ENCODE measurements around the gene BMAL1. TPM values are rescaled to one million over a fixed set of nuclear protein-coding genes. Genes with fewer than 3 reads are reported as not detected.
"Not testable (repeated sequence)": the region's sequence is repeated elsewhere in the genome, so short reads cannot be mapped to it uniquely, and the experiment has no call there.

BMAL1 gene
- total RNA-seq, 1 experiment from 2014 or later = 3.8 TPM

- Histone ChIP-seq H3K4me3 (ENCODE audit: insufficient read depth, low read depth, low read length) (no peak overlapping the region), H3K27me3 (ENCODE audit: control insufficient read depth, insufficient read depth, low read length) (no peaks in the 10 kb centered on the region), H3K36me3 (replicated peaks; ENCODE audit: control insufficient read depth, insufficient read depth, low read length) (no peaks in the 10 kb centered on the region)
- DNase-seq = no peak
Measured at GRCh38 chr11:13252438-13252837, 25.2 kb upstream of the BMAL1 start.

GRCh38 chr11:13256216-13256615, 21.4 kb upstream of the BMAL1 start:
- no peak for DNase-seq
- no peak overlapping the region for H3K4me3 ChIP-seq (ENCODE audit: insufficient read depth, low read depth, low read length)

GRCh38 chr11:13258061-13258460, 19.5 kb upstream of the BMAL1 start:
- H3K4me3 ChIP-seq (ENCODE audit: insufficient read depth, low read depth, low read length); H3K27me3 ChIP-seq (ENCODE audit: control insufficient read depth, insufficient read depth, low read length); H3K36me3 ChIP-seq (replicated peaks; ENCODE audit: control insufficient read depth, insufficient read depth, low read length); DNase-seq: not testable (repeated sequence)

More at GRCh38 chr11:13256216-13256615, 21.4 kb upstream of the BMAL1 start:
- no peaks in the 10 kb centered on the region for H3K36me3 ChIP-seq (replicated peaks; ENCODE audit: control insufficient read depth, insufficient read depth, low read length)
- no peaks in the 10 kb centered on the region for H3K27me3 ChIP-seq (ENCODE audit: control insufficient read depth, insufficient read depth, low read length)

- Histone ChIP-seq H3K36me3 (replicated peaks; ENCODE audit: control insufficient read depth, insufficient read depth, low read length) (no peaks in the 10 kb centered on the region), H3K27me3 (ENCODE audit: control insufficient read depth, insufficient read depth, low read length) (no peaks in the 10 kb centered on the region), H3K4me3 (ENCODE audit: insufficient read depth, low read depth, low read length) (no peak overlapping the region)
- DNase-seq = no peak
Measured at GRCh38 chr11:13258855-13259254, 18.7 kb upstream of the BMAL1 start.

GRCh38 chr11:13259374-13259773, 18.2 kb upstream of the BMAL1 start:
- H3K27me3 ChIP-seq (ENCODE audit: control insufficient read depth, insufficient read depth, low read length) = no peaks in the 10 kb centered on the region
- DNase-seq = no peak
- H3K36me3 ChIP-seq (replicated peaks; ENCODE audit: control insufficient read depth, insufficient read depth, low read length) = no peaks in the 10 kb centered on the region
- no peak overlapping the region for H3K4me3 ChIP-seq (ENCODE audit: insufficient read depth, low read depth, low read length)

GRCh38 chr11:13260201-13260962, 17.2 kb upstream of the BMAL1 start:
- no peak for DNase-seq
- H3K36me3 ChIP-seq (replicated peaks; ENCODE audit: control insufficient read depth, insufficient read depth, low read length) = no peaks in the 10 kb centered on the region
- H3K27me3 ChIP-seq (ENCODE audit: control insufficient read depth, insufficient read depth, low read length) = no peaks in the 10 kb centered on the region
- no peak overlapping the region for H3K4me3 ChIP-seq (ENCODE audit: insufficient read depth, low read depth, low read length)

GRCh38 chr11:13260963-13261588, 16.5 kb upstream of the BMAL1 start:
- DNase-seq = no peak
- Histone ChIP-seq H3K4me3 (ENCODE audit: insufficient read depth, low read depth, low read length) (no peak overlapping the region), H3K36me3 (replicated peaks; ENCODE audit: control insufficient read depth, insufficient read depth, low read length) (no peaks in the 10 kb centered on the region), H3K27me3 (ENCODE audit: control insufficient read depth, insufficient read depth, low read length) (no peaks in the 10 kb centered on the region)

GRCh38 chr11:13261591-13262061, 16.0 kb upstream of the BMAL1 start:
- Histone ChIP-seq H3K27me3 (ENCODE audit: control insufficient read depth, insufficient read depth, low read length) (no peaks in the 10 kb centered on the region), H3K36me3 (replicated peaks; ENCODE audit: control insufficient read depth, insufficient read depth, low read length) (no peaks in the 10 kb centered on the region), H3K4me3 (ENCODE audit: insufficient read depth, low read depth, low read length) (no peak overlapping the region)
- no peak for DNase-seq

- Histone ChIP-seq H3K36me3 (replicated peaks; ENCODE audit: control insufficient read depth, insufficient read depth, low read length) (no peaks in the 10 kb centered on the region), H3K4me3 (ENCODE audit: insufficient read depth, low read depth, low read length) (no peak overlapping the region), H3K27me3 (ENCODE audit: control insufficient read depth, insufficient read depth, low read length) (no peaks in the 10 kb centered on the region)
- no peak for DNase-seq
Measured at GRCh38 chr11:13262096-13262495, 15.5 kb upstream of the BMAL1 start.

- Histone ChIP-seq H3K4me3 (ENCODE audit: insufficient read depth, low read depth, low read length) (no peak overlapping the region), H3K36me3 (replicated peaks; ENCODE audit: control insufficient read depth, insufficient read depth, low read length) (no peaks in the 10 kb centered on the region), H3K27me3 (ENCODE audit: control insufficient read depth, insufficient read depth, low read length) (peaks cover 5% of the 10 kb centered on the region)
- no peak for DNase-seq
Measured at GRCh38 chr11:13268791-13269190, 8.8 kb upstream of the BMAL1 start.

GRCh38 chr11:13269775-13270174, 7.8 kb upstream of the BMAL1 start:
- Histone ChIP-seq H3K36me3 (replicated peaks; ENCODE audit: control insufficient read depth, insufficient read depth, low read length) (no peaks in the 10 kb centered on the region), H3K27me3 (ENCODE audit: control insufficient read depth, insufficient read depth, low read length) (peaks cover 13% of the 10 kb centered on the region), H3K4me3 (ENCODE audit: insufficient read depth, low read depth, low read length) (no peak overlapping the region)
- no peak for DNase-seq

GRCh38 chr11:13271060-13271693, 6.4 kb upstream of the BMAL1 start:
- no peak overlapping the region for H3K4me3 ChIP-seq (ENCODE audit: insufficient read depth, low read depth, low read length)
- no peaks in the 10 kb centered on the region for H3K36me3 ChIP-seq (replicated peaks; ENCODE audit: control insufficient read depth, insufficient read depth, low read length)
- peaks cover 26% of the 10 kb centered on the region for H3K27me3 ChIP-seq (ENCODE audit: control insufficient read depth, insufficient read depth, low read length)
- DNase-seq = no peak

- Histone ChIP-seq H3K36me3 (replicated peaks; ENCODE audit: control insufficient read depth, insufficient read depth, low read length) (no peaks in the 10 kb centered on the region), H3K4me3 (ENCODE audit: insufficient read depth, low read depth, low read length) (peak overlapping the region; percentile 60), H3K27me3 (ENCODE audit: control insufficient read depth, insufficient read depth, low read length) (peaks cover 65% of the 10 kb centered on the region)
- peak; percentile 7 for DNase-seq
Measured at GRCh38 chr11:13276454-13276831, 1.1 kb upstream of the BMAL1 start.

GRCh38 chr11:13276832-13277767, 490 bp upstream of the BMAL1 start:
- Histone ChIP-seq H3K36me3 (replicated peaks; ENCODE audit: control insufficient read depth, insufficient read depth, low read length) (no peaks in the 10 kb centered on the region), H3K4me3 (ENCODE audit: insufficient read depth, low read depth, low read length) (peak overlapping the region; percentile 68), H3K27me3 (ENCODE audit: control insufficient read depth, insufficient read depth, low read length) (peaks cover 65% of the 10 kb centered on the region)
- peak; percentile 99 for DNase-seq
